Mononuclear cell (primary cell): ENCODE data around the gene PDPK1. TPM values are rescaled to one million over a fixed set of nuclear protein-coding genes. Genes with fewer than 3 reads are reported as not detected.
"Not testable (repeated sequence)": the region's sequence is repeated elsewhere in the genome, so short reads cannot be mapped to it uniquely, and the experiment has no call there.

Source experiments
- H3K27me3 ChIP-seq: 2 replicates; pipeline ENCODE4 v1.6.0; 2011; ENCODE audit warnings: low read length, control low read depth; ENCODE audit not compliant: insufficient read depth
- H3K4me1 ChIP-seq: 2 replicates; pipeline ENCODE4 v1.5.1; 2011; ENCODE audit warnings: mild to moderate bottlenecking, low read length, control low read depth; ENCODE audit not compliant: insufficient read depth
- H3K4me3 ChIP-seq: 2 replicates; pipeline ENCODE4 v1.5.1; 2011; ENCODE audit warnings: mild to moderate bottlenecking, low read length, moderate library complexity
- H3K9me3 ChIP-seq: 2 replicates; pipeline ENCODE4 v1.5.1; 2011; ENCODE audit warnings: low read depth, mild to moderate bottlenecking, control low read depth, low read length
- total RNA-seq: library from RNA; depleted of rRNA; stranded (reverse); fragments of >200 nt; gene quantifications from one replicate; pipeline ENCODE4 v1.2.3, GENCODE V29; 2012

The PDPK1 gene
- total RNA-seq, 1 donor, result 36.9 TPM

DNA sequence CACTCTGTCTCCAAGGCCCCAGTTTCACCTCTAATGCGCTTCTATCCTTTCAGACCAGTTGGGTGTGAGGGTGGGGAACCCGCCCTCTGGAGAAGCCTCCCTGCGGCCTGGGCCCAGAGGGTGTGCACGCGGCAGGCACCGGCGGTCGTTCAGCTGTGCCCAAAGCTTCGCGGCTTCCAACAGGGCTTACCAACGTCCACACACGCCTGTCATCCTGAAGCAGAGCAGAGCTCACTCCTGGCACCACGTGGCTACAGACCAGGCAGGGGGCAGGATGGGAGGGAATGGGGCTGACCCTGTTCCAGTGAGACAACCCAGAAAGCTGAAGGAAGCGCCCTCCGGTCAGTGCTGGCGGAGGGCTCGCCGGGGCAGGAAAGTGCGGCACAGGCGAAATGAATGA, 81.1 kb downstream of the PDPK1 start:
- H3K4me1 ChIP-seq, H3K27me3 ChIP-seq, H3K9me3 ChIP-seq, H3K4me3 ChIP-seq: not testable (repeated sequence)

- not testable (repeated sequence) for H3K27me3 ChIP-seq, H3K4me3 ChIP-seq, H3K9me3 ChIP-seq, H3K4me1 ChIP-seq
Measured at GRCh38 chr16:2619628-2620027, 81.8 kb downstream of the PDPK1 start.

GRCh38 chr16:2620870-2621269, 83.0 kb downstream of the PDPK1 start:
- not testable (repeated sequence) for H3K4me3 ChIP-seq, H3K4me1 ChIP-seq, H3K27me3 ChIP-seq, H3K9me3 ChIP-seq

- H3K27me3 ChIP-seq, H3K4me1 ChIP-seq, H3K9me3 ChIP-seq, H3K4me3 ChIP-seq: not testable (repeated sequence)
Measured at GRCh38 chr16:2621395-2621794, 83.6 kb downstream of the PDPK1 start.

DNA sequence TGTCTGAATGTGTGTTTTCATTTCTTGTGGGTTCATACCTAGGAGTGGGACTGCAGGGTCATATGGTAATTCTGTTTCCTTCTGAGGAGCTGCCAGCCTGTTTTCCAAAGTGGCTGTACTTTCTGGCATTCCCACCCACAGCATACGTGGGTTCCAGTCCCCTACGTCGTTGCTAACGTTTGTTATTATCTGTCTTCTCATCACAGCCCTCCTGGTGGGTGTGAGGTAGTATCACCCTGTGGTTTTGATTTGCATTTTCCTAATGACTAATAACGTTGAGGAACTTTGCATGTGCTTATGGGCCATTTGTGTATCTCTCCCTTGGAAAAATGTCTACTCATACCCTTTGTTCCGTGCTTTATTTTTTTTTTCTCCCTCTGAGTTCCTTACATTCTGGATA, 89.3 kb downstream of the PDPK1 start:
- H3K4me1 ChIP-seq, H3K9me3 ChIP-seq, H3K4me3 ChIP-seq, H3K27me3 ChIP-seq: not testable (repeated sequence)

DNA sequence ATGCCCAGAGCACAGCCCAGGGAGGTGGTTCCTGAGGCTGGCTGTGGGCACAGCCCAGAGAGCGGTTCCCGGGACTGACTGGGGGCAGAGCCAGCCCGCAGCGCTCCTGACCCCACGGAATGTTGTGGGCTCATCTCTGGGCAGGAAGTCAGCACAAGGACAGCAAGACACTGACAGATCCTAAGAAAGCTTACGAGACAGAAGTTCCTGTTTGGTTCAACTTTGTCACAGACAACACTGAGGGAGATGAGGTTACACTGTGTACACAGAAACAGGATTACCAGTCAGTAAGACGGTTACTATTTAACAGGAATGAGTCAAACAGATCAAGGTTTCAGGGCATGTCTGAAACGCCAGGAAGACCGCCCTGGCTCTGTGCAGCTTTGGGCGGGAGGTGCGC, 93.4 kb downstream of the PDPK1 start:
- H3K27me3 ChIP-seq, H3K4me1 ChIP-seq, H3K9me3 ChIP-seq, H3K4me3 ChIP-seq: not testable (repeated sequence)

DNA sequence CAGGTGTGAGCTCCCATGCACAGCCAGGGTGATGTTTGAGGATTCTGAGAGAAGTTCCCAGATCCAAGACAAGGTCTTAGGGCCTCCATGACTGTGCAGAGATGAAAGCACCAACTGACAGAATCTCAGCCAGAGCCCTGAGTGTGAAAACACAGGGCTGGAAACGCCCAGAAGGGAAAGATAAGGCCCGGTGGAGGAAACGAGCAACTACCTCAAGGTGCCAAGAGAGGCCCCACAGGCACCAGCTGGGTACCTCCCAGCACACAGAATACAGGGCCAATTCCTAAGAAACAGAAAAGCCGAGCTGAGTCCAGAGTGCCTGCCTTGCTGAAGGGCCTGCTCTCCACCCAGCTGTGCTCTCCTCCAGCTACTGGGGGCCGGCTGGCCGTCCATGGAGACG, 94.5 kb downstream of the PDPK1 start:
- not testable (repeated sequence) for H3K27me3 ChIP-seq, H3K4me1 ChIP-seq, H3K9me3 ChIP-seq, H3K4me3 ChIP-seq

DNA sequence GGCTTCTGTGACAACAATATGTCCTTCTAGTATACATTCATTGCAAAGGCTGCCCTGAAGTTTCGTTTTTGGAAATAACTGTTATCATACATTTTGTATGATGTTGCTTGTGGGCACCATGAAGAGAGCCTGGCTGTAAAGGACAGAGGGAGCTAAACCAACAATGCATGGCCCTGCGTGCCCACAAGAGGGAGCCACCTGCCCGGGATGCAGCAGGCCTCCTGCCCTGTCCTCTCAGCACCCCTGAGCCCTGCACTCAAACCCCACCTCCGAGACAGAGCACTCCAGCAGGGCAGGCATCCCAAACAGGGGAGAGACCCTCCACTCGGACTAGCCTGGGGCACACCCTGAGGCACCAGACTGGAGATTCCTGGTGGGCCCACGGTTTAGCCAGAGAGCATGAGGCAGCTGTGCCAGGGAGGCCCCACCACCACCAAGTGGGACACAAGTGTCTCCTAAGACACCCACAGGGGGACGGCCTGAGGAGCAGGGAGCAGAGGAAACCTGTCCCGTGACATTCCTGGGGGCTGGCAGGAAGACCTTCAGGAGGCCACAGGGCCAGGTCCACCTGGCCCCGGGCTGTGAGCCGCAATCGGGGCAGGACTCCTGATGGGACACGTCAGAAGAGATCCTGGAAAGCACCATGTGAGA, 101.4 kb downstream of the PDPK1 start:
- H3K27me3 ChIP-seq, H3K4me1 ChIP-seq, H3K4me3 ChIP-seq, H3K9me3 ChIP-seq: not testable (repeated sequence)

- H3K4me3 ChIP-seq, H3K9me3 ChIP-seq, H3K27me3 ChIP-seq, H3K4me1 ChIP-seq: not testable (repeated sequence)
Measured at GRCh38 chr16:2639722-2640072, 101.9 kb downstream of the PDPK1 start.

- not testable (repeated sequence) for H3K9me3 ChIP-seq, H3K27me3 ChIP-seq, H3K4me1 ChIP-seq, H3K4me3 ChIP-seq
Measured at GRCh38 chr16:2642561-2642960, 104.7 kb downstream of the PDPK1 start.

DNA sequence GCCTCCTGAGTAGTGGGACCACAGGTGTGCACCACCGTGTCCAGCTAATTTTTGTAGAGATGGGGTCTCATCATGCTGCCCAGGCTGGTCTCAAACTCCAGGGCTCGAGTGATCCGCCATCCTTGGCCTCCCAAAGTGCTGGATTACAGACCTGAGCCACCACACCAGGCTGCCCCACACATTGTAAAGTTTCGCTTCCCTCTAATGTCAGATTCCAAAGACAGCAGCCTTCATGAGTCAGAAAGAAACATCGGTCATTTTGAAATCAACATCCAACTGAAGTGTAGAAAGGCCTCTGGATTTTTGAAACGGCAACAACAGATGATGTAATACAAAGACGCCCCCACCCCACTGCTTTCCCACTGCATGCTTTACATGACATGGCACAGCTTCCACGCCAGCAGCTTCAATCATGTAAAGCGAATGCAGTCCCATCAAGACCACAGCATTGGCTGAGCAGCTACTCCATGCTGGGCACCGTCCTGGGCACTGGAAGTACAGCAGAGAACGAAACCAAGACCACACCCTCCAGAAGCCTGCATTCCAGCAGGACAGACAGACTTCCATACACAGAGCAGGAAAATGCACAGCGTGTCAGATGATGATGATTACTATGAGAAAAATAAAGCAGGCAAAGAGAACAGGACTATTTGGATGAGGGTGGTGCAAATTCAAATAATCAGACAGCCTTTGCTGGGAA, 107.1 kb downstream of the PDPK1 start:
- H3K4me3 ChIP-seq, H3K4me1 ChIP-seq, H3K9me3 ChIP-seq, H3K27me3 ChIP-seq: not testable (repeated sequence)

DNA sequence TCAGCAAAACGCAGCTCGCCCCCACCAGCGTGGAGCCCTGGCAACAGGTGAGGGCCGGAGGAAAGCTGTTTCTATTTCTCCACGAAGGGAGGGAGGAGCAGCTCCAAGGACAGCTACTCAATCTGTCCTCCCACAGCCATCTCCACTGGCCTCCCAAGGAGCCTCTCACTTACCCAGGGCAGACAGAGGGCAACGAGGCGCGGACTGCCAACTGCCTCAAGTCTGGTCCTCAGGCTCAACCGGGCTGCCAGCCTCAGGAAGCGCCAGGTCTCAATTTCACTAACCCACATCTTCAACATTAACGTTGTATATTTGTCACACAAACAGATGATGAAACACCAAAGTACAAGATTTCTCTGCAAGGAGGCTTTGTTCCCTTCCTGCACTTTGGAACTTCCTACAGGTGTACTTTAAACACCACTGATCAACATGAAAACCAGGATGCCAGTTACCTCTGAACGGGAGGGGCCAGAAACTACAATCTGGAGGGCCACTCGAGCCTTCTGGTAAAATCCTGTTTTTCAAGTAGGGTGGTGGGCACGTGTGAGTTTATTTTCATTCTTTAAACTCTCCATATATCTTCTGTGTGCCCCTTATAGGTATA, 113.5 kb downstream of the PDPK1 start:
- H3K4me3 ChIP-seq, H3K9me3 ChIP-seq, H3K27me3 ChIP-seq, H3K4me1 ChIP-seq: not testable (repeated sequence)

Other genes with a start within 250 kb of the PDPK1 start
- 1.9 TPM for gene ABCA3, start 197.3 kb upstream of the PDPK1 start, total RNA-seq
- 1.2 TPM for gene CCNF, start 108.6 kb upstream of the PDPK1 start, total RNA-seq
- not detected for gene TEDC2, start 77.9 kb upstream of the PDPK1 start, total RNA-seq
- gene NTN3, start 66.7 kb upstream of the PDPK1 start, total RNA-seq, result not detected
- 2.1 TPM for gene TBC1D24, start 62.9 kb upstream of the PDPK1 start, total RNA-seq
- 61.2 TPM for gene ATP6V0C, start 24.1 kb upstream of the PDPK1 start, total RNA-seq
- gene AMDHD2, start 17.6 kb upstream of the PDPK1 start, total RNA-seq, result 49.7 TPM
- gene CEMP1, start 6.6 kb upstream of the PDPK1 start, total RNA-seq, result 0.10 TPM
- gene KCTD5, start 144.5 kb downstream of the PDPK1 start, total RNA-seq, result 17.7 TPM
- gene PRSS27, start 182.2 kb downstream of the PDPK1 start, total RNA-seq, result 0.10 TPM
- 195 TPM for gene SRRM2, start 214.6 kb downstream of the PDPK1 start, total RNA-seq
- gene ELOB, start 239.3 kb downstream of the PDPK1 start, total RNA-seq, result 92.6 TPM
- not detected for gene PRSS33, start 249.5 kb downstream of the PDPK1 start, total RNA-seq